Heart right ventricle (tissue), 16 donors: Measurements from ENCODE around the gene ABTB1. TPM values are rescaled to one million over a fixed set of nuclear protein-coding genes. Genes with fewer than 3 reads are reported as not detected.

Experiments used
- ATAC-seq, 8 donors: fragments of 200-7000 bp; cut with Tn5 transposase; one replicate each; pipeline ENCODE4 v1.9.1; 2020; ENCODE audit warnings: mild to moderate bottlenecking in 8 of 8, moderate library complexity in 8 of 8, moderate number of reproducible peaks in 1 of 8
- DNase-seq, 2 donors: peaks; one replicate each; pipeline ENCODE4 v3.0.0-alpha.2; 2020
- H3K27ac ChIP-seq, 10 donors: fragments of 200-600 bp; sonication (generic) in 2 of 10; one replicate each; pipeline versions ENCODE4 v1.5.0 to v1.8.0; 2020 to 2022; ENCODE audit warnings: mild to moderate bottlenecking in 3 of 10
- H3K27me3 ChIP-seq, 7 donors: fragments of 200-600 bp; one replicate each; pipeline ENCODE4 v1.8.0; 2021 to 2022; ENCODE audit warnings: mild to moderate bottlenecking in 2 of 7
- H3K36me3 ChIP-seq, 9 donors: fragments of 200-600 bp; sonication (generic) in 1 of 9; one replicate each; pipeline versions ENCODE4 v1.5.0 to v1.8.0; 2020 to 2022; ENCODE audit warnings: mild to moderate bottlenecking in 2 of 9
- H3K4me1 ChIP-seq, 9 donors: fragments of 200-600 bp; sonication (generic) in 1 of 9; one replicate each; pipeline versions ENCODE4 v1.5.0 to v1.8.0; 2020 to 2022; ENCODE audit warnings: mild to moderate bottlenecking in 4 of 9
- H3K4me3 ChIP-seq, 10 donors: fragments of 200-600 bp; sonication (generic) in 2 of 10; one replicate each; pipeline versions ENCODE4 v1.5.0 to v1.8.0; 2020 to 2022; ENCODE audit warnings: mild to moderate bottlenecking in 7 of 10, moderate library complexity in 2 of 10
- H3K9me3 ChIP-seq, 11 donors: fragments of 200-600 bp in 10 of 11; sonication (generic) in 2 of 11; one replicate each; pipeline versions ENCODE4 v1.5.0 to v1.8.0; 2013 to 2022; ENCODE audit warnings: mild to moderate bottlenecking in 2 of 11, control low read depth in 1 of 11, moderate library complexity in 1 of 11
- WGBS, 2 donors: extraction: QIAGEN DNeasy Blood & Tissue Kit; methylation state at CpG; one replicate each; pipeline ENCODE4 v1.1.7; 2013; ENCODE audit warnings: inconsistent platforms in 1 of 2; 5-methylcytosine and 5-hydroxymethylcytosine counted together
- intact Hi-C, 10 donors: fragments of 100-400 bp; cut with DNase I; formaldehyde crosslinking; loops; one replicate each; pipeline versions ENCODE4 v1.11.1 to v1.14.2; 2022
- polyA plus RNA-seq, 2 donors: library from polyadenylated mRNA; stranded (reverse); fragments of 200-250 nt; gene quantifications; one replicate each; pipeline ENCODE4 v1.2.3, GENCODE V29; 2013
- total RNA-seq, 10 donors: library from RNA; stranded (reverse); fragmentation: NEBNext Ultra II Directional in 3 of 10; extraction: Animal tissue kit (Norgen Biotek cat#: 25700) in 3 of 10; gene quantifications; one replicate each; pipeline versions ENCODE4 v1.2.1 to v1.2.4, GENCODE V29; 2021 to 2023
- TF ChIP-seq, protein P1 (sequence below), 9 donors: fragments of 200-600 bp; sonication (generic) in 2 of 9; IDR thresholded peaks; one replicate each; pipeline versions ENCODE4 v1.5.0 to v1.8.0; 2021 to 2022; ENCODE audit warnings: antibody characterized with exemption in 9 of 9, mild to moderate bottlenecking in 5 of 9, moderate library complexity in 1 of 9
- donor health status: Arrhythmogenic right ventricular cardiomyopathy.
- donor health status: ischemic (EF 13 %, LVEDD 7.1; RV severe dilation, severe dysfunction).
- donor health status: healthy with polysubstance abuse.
- donor health status: DM: no; HTN: yes; CAD: no.
- donor health status: DM: no; HTN: no; CAD: no.
- donor health status: ischemic (EF 25% LVEDD 6.9; RV normal size, moderate dysfunction).
- donor health status: ischemic (EF 25% LVEDD 5.7; RV mildly dilated, moderate dysfunction).
- donor health status: healthy.
- donor health status: DM: yes; HTN: yes; CAD: no.
- donor health status: Ischemic cardiomyopathy.
- donor health status: ischemic (EF 35%, LVEDD 5.7; RV mildly dilated, moderate dysfunction).
- donor health status: nonischemic (EF 11% LVEDD 7.7; RV severe dilation, severe dysfunction).
- donor health status: DM: yes; HTN: yes; CAD: no.
- donor health status: PGD.
- donor health status: ischemic (EF 29% LVEDD 5.4; RV normal size, mild dysfunction).
- donor health status: nonischemic (EF 23%, LVEDD 6.1; RV moderate dilation, normal function).

ABTB1 gene
- total and polyA plus RNA-seq, 12 donors, result 19.6 to 56.3 (median 24.7) TPM

DNA sequence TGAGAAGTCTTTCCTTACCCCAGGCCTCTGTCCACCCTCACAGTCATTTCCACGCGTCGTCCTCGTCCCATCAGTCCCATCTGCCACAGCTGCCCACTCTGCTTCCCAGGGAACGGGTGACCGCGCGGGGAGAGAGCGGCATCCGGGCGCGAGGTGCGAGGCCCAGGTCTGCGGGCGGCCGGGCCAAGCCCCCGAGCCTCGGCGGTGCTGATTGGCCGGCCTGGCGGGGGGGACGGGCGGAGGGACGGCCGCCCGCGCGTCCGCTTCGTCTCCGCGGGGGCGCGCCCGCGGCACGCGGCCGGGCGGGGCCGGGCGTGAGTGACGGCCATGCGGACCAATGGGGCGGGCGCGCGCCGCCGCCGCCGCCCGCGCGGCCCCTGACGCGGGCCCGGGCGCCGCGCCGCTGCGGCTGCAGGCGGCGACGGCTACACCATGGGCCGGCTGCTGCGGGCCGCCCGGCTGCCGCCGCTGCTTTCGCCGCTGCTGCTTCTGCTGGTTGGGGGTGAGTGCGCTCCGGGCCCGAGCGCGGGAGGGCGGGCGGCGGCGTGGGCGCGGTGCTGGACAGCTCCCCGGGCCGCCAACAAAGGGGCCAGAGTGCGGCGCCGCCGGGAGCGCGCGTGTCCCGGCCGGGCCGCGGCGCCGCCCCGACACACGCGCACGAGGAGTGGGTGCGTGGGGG lies 43.8 kb upstream of the ABTB1 start, which contains the start of gene PODXL2:
Gene PODXL2, plus strand, starts transcription at position 398 of the 679 bp plus-strand sequence. Its CDS starts 35 bp downstream, at position 433.
- Histone ChIP-seq H3K4me3 (peak within 1 kb of the TSS; percentile 21 to 62 (median 53)), H3K36me3 (no peaks in the 10 kb centered on the region), H3K4me1 (peaks cover 6 to 17% (median 10%) of the 10 kb centered on the region in 9 donors), H3K9me3 (no peaks in the 10 kb centered on the region), H3K27ac (no peak within 1 kb of the TSS), H3K27me3 (peaks cover 0 to 36% (median 23%) of the 10 kb centered on the region in 7 donors)
- intact Hi-C loops, result no loop called here
- WGBS, 2 donors, result 2 to 3% methylated on average over 87 to 105 of the region's 105 CpGs
- ATAC-seq (peak; percentile 70 to 93 (median 79)), DNase-seq (peak; percentile 49 to 57)
- TF ChIP-seq, protein P1, sequence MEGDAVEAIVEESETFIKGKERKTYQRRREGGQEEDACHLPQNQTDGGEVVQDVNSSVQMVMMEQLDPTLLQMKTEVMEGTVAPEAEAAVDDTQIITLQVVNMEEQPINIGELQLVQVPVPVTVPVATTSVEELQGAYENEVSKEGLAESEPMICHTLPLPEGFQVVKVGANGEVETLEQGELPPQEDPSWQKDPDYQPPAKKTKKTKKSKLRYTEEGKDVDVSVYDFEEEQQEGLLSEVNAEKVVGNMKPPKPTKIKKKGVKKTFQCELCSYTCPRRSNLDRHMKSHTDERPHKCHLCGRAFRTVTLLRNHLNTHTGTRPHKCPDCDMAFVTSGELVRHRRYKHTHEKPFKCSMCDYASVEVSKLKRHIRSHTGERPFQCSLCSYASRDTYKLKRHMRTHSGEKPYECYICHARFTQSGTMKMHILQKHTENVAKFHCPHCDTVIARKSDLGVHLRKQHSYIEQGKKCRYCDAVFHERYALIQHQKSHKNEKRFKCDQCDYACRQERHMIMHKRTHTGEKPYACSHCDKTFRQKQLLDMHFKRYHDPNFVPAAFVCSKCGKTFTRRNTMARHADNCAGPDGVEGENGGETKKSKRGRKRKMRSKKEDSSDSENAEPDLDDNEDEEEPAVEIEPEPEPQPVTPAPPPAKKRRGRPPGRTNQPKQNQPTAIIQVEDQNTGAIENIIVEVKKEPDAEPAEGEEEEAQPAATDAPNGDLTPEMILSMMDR (IDR thresholded peaks at IDR 0.05), result no peak

DNA sequence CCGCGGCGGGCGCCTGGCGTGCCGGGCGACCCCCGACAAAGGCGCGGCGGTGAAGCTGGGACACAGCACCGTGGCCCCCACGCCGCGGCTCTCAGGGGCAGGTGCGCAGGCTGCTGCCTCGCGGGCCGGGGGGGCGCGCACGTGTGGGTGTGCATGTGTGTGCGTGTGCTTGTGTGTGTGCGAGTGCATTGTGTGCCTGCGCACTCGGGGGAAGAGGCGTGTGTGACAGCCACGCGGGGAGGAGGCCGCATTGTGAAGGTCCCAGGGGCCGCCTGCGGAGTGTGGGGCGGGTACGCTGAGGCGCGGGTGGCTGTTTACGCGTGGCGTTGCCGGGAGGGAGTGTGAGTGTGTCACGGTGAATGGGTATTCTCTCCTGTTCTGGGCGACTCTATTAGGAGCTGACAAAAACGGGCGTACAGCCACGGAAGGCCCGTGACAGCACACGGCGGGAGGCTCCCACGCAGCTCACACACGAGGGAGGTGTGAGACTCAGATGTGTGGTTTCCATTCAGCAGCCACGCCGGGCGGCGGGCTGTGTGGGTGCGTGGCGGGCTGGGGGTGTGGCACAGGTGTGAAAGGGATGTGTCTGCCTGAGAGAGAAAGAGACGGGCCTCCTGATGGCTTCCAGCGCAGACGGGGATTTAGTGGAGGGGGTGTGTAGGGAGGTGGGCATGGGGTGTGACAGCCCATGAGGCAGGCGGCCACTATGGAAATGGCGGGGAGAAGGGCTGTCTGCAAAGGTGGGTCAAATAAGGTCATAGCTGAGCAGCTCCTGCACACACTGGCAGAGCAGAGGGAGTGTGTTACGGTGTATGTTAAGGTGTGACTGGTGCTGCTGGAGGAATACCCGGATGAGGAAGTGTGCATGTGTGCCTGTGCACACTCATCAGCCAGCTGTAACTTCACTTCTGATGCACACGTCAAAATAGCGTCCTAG lies 43.0 kb upstream of the ABTB1 start:
- 21 to 30% methylated on average over 54 to 65 of the region's 65 CpGs for WGBS, 2 donors
- no peaks in the 10 kb centered on the region for H3K36me3 ChIP-seq
- no peak overlapping the region for H3K27ac ChIP-seq
- ATAC-seq, result peak in 5 of 8 donors; percentile 2 to 53 (median 19)
- H3K4me3 ChIP-seq, result peak overlapping the region; percentile 21 to 62 (median 53)
- no peak for DNase-seq
- peaks cover 6 to 17% (median 10%) of the 10 kb centered on the region in 9 donors for H3K4me1 ChIP-seq
- intact Hi-C loops, result no loop called here
- TF ChIP-seq, protein P1 (IDR thresholded peaks at IDR 0.05), result no peak
- H3K27me3 ChIP-seq, result peaks cover 0 to 36% (median 23%) of the 10 kb centered on the region in 7 donors
- H3K9me3 ChIP-seq, result no peaks in the 10 kb centered on the region

DNA sequence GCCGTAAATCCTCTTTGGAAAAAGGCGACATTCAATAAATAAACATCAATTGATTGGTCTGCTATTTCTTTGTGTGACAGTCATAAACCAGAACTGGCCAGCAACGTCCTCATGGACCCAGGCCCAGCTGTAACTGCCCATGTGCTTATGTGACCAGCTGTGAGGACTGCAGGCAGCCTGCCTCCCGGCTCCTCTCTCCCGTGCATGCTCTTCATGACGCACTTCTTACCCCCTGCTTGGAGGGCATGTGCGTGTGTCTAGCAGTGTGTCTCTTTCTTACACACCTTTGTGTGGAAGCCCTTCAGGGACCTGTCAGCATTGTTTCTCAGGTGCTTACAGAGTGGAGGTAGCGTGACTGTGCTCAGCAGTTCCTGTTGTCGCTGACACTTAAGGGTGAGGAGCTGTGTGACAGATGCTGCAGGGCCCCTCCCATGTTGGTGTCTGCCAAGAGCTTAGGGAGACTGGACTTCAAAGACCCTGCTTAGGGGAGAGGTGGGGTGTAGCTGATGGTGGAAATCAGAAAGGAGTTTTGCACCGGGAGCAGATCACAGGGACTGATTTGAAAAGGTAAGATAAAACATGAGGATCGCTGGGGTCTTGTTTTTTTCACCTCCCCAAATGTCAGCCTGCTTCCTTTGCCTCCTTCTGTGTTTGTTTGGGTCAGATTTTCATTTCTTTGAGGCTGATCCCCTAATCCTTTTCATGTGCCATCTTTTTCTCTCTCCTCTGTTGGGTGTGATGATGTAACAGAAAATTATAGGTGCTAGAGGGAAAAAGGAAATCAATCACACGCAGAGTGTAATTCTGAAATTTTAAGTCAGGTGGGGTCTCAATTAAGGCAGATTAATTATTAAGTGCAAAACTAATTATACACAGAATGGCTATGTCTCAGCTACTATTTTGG lies 41.7 kb upstream of the ABTB1 start:
- Histone ChIP-seq H3K27me3 (peaks cover 0 to 36% (median 24%) of the 10 kb centered on the region in 7 donors), H3K9me3 (no peaks in the 10 kb centered on the region), H3K4me3 (no peak overlapping the region), H3K27ac (no peak overlapping the region), H3K36me3 (no peaks in the 10 kb centered on the region), H3K4me1 (peaks cover 6 to 17% (median 10%) of the 10 kb centered on the region in 9 donors)
- TF ChIP-seq, protein P1 (IDR thresholded peaks at IDR 0.05), result no peak
- ATAC-seq (no peak), DNase-seq (no peak)
- intact Hi-C loops, result no loop called here
- WGBS, 2 donors, result 78 to 85% methylated on average over 12 of the region's 12 CpGs
